KG1 (cell line): ENCODE measurements around the gene CDC14B.
"Not testable (repeated sequence)": the region's sequence is repeated elsewhere in the genome, so short reads cannot be mapped to it uniquely, and the experiment has no call there.

Source experiments
- DNase-seq: peaks from one replicate; lab custom pipeline; 2025; lab: John Stamatoyannopoulos, UW

Gene CDC14B

DNA sequence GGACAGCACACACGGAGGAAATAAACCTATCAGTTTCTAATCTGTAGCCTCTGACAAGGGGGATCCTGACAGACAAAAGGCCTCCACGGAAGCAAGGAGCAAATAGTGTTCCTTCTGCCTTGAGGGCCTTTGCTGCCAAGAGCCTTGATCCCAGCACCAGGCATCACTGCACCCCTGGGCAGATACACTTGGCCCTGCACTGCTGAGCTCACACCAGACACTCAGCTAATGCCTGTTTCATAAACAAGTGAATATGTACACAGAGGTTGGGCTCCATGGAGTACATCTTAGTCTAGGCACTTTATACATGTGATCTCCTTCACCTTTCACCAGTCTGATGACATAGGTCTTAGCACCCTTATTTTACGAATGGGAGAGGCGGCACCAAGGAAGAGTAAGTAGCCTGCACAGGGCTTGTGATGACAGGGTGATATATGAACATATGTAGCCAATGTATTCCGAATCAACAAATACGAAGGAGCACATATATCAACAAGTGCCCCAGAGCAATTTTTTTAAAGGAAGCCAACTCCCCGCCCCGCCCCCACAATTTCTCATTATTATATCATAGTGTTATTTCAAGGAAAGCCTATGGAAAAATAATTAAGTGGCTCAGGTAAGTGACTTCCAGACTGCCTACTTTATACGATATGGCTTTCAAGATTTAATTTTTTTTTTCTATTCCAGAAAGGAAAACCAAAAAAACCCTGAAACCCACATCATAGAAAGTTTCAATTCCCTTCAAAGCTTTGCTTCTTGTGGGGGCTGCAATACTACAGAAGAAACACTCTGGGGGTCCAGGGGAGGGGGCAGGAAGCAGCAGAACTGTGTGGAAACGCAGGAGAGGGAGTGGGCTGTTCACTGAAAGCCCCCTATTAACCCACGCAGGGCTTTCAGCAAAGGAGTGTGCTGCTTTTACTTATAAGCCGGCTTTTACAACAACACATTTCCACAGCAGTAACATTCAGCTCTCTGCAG is 32.0 kb downstream of the CDC14B start:
- no peak for DNase-seq

DNA sequence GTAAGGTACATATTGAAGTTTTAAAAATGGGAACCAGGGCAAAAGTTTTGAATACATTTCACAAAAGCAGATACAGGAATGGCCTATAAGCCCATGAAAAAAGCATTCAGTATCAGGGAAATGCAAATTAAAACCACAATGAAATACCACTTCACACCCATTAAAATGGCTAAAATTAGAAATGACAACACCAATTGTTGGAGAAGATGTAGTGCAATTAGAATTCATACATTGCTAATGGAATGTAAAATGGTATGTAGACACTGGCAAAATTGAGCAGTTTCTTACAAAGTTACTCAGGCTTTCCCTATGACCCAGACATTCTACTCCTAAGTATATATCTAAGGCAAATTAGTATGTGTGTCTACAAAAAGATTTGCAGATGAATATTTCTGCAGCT is 34.2 kb downstream of the CDC14B start:
- no peak for DNase-seq

DNA sequence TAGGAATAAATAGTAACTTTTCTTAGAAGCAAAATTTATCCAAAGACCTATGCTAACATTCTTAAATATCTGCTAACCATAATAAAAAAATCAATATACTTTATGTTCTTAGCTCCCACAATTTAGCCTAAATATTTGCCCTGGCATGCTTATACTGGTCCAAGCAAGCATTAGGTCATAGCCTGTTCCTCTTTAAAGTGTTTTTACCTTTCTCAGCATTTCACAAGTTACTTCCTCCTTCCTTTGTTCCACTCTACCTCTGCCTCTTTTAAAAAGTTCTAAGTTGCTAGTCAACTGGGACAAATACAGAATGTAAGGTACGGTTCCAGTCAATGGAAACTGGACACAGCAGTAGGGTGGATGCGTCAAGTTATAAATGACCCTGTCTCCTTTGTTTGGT is 37.4 kb downstream of the CDC14B start:
- not testable (repeated sequence) for DNase-seq

DNA sequence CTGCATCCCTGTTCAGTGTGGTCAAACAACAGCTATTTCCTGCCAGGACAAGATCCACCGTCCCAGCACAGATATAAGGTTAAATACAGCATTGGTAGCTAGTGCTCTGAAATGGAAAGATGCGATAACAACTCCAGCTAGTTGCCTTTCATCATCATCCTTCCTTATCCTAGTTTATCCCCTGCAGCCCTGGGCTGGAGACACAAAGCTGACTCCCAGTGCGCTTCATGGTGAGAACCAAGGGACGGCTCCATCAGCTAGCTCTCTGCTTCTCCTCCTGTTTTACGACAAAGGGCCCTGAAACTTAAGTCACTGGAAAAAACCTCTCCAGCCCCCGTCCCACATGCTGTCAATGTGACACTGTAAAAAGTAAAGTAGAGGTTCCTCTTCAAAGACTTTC is 37.9 kb downstream of the CDC14B start:
- DNase-seq, result no peak

DNA sequence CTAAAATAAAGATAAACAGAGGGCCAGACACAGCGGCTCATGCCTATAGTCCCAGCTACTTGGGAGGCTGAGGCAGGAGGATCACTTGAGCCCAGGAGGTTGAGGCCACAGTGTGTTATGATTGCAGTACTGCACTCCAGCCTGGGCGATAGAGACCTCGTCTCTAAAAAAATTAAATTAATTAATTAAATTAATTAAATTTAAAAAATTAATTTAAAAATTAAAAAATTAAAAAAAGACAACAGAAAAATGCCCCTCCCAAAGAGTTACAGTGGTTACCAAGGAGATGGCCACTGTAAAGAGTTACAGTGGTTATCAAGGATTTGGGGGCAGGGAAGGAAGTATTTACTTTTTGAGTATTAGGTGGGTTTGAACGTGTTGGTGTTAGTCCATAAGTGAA is 38.3 kb downstream of the CDC14B start:
- DNase-seq, result no peak

GRCh38 chr9:96574931-96575351 is 44.7 kb downstream of the CDC14B start:
- no peak for DNase-seq

GRCh38 chr9:96574455-96574854 is 45.2 kb downstream of the CDC14B start:
- no peak for DNase-seq

GRCh38 chr9:96567203-96567700 is 52.4 kb downstream of the CDC14B start:
- DNase-seq, result no peak

DNA sequence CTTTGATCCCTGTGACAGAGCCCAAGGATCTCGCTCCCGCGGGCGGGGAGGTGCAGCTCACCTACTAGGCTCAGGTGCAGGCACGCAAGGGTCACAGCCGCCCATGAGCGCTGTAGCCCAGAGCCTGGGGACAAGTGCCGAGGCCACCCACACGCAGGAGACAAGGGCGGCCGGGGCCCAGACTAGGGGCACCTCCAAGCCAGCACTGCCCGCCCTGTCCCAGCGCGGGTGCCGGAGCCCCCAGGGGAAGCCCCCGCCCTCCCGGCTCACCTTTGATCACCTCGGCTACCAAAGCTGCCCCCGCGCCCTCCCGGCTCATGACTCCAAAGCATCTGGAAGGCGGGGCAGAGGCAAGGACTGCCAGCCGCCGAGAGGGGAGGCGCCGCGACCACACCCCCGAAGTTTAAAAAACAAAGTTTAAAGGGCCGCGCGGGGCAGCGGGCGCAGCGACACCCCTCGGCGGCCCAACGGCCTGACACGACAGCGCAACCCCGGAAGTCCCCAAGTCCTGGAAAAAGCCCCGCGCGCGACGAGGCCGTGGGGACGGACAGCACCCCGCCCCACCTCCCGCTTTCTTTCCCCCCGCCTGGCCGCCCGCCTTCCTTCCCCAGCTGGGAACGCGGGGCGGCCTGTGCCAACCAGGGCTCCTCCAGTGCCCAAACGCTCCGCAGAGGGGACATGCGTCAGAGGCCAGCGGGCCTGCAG is 53.0 kb downstream of the CDC14B start:
- no peak for DNase-seq

GRCh38 chr9:96565671-96566497 is 53.8 kb downstream of the CDC14B start:
- no peak for DNase-seq

DNA sequence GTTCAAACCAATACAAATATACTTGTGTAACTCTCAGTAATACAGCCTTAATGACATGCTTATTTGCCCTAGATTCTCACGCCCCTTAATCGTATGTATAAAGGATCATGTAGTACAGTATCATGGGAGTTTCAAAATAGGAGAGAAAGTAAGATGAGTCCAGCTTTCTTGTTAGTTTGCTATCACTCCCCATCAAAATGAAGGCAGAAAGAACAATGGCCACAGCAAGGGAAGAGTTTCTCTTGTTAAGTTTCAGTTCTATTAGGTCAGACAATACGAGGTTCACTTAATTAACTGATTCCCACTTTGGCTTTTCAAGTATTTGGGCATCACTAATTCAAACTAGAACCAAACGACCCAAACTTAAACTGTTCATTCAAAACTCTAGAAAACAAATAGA is 55.4 kb downstream of the CDC14B start:
- no peak for DNase-seq

- DNase-seq, result no peak
Measured at GRCh38 chr9:96559339-96559943, 60.2 kb downstream of the CDC14B start.

DNA sequence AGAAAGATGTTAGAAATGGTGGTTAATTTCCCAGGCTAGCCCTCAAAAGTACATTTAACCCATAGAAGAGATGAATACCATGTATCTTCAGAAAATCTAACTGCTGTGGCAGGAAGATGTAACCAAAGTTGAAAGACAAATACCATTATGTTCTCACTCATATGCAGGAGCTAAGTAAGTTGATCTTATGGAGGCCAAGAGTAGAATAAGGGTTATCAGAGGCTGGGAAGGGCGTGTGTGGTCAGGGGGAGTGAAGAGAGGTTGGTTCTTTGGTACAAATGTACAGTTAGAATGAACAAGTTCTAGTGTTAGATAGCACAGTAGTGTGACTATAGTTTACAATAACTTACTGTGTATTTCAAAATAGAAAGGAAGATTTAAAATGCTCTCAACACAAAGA is 61.7 kb downstream of the CDC14B start:
- DNase-seq, result no peak

DNA sequence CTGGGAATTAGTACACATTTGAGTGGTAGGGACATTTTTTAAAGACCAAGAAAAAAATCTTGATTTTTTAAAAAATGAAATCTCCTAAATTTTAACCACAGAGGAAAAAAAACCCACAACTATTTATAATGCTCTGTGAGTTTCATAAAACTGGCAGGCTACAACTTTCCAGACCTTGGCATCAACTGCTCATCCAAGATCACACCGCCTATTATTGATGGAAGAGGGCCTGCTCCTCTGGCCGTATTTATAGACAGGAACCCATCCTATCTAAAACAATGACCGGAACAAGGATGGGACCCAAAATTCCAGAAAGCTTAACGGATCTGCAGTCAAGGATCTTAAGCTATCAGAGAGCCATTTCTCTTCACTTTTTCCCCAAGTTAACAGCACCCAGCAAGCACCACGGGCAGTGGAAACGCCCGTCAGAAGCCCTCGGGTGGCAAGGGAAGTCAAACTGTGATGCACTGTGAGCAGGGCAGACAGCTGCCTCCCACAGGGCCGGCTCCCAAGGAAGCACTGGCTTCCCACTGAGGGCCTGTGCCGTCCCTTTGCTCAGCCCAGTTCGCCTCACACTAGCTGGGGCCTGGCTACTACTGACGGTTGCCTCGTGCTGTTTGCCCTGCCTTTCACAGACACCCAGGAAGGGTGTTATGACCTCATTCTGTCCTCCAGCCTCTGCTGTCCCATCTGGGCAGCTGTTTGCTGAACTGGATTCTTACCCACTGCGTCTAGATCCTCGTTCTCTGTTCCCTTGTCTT is 62.8 kb downstream of the CDC14B start:
- no peak for DNase-seq

GRCh38 chr9:96555567-96556386 is 63.9 kb downstream of the CDC14B start:
- no peak for DNase-seq

GRCh38 chr9:96554801-96555566 is 64.7 kb downstream of the CDC14B start:
- no peak for DNase-seq

DNA sequence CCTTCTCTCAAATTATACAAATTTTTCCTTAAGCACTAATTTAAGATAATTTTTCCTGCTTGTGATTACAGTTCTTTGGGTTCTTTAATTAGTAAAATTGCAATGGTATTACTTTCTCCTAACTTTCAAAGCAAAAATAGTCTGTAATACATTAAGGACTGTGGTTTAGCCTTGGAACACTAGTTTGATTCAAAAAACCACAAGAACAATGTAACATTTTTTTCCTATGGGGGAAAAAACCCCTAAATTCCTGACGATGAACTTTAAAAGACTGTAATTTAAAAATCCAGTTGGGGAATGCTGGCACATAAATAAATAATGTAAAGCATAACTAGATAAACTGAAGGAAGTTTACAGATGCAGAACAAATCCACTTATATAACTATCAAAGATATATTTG is 65.3 kb downstream of the CDC14B start:
- no peak for DNase-seq

GRCh38 chr9:96553070-96553469 is 66.6 kb downstream of the CDC14B start:
- DNase-seq, result no peak

GRCh38 chr9:96551403-96551802 is 68.2 kb downstream of the CDC14B start:
- DNase-seq, result no peak
